Measurements from ENCODE around the gene HOXA2. TPM values are rescaled to one million over a fixed set of nuclear protein-coding genes. Genes with fewer than 3 reads are reported as not detected.

HOXA2 gene
- total and polyA plus RNA-seq, 2 of the 8 experiments (the other 6 are each of a cell fraction or from before 2014, with no cell fraction given), result not detected

GRCh38 chr7:27101957-27102580, 414 bp downstream of the HOXA2 start:
- Histone ChIP-seq H3K4ac (replicated peaks; ENCODE audit: insufficient read length, low read depth, low read length) (no peak overlapping the region), H3K18ac (ENCODE audit: extremely low read depth, low read length) (no peak overlapping the region), H4K8ac (ENCODE audit: extremely low read depth, insufficient read depth, low read length) (no peak overlapping the region), H2BK120ac (replicated peaks; ENCODE audit: low read depth, low read length) (no peak overlapping the region), H3K36me3 (ENCODE audit: control insufficient read depth in 2 of 4, insufficient read depth in 4 of 4, low read length in 3 of 4) (peaks cover 0 to 11% (median 0%) of the 10 kb centered on the region in 4 experiments; a peak in 1 of 8 replicates), H3K9me3 (ENCODE audit: insufficient read depth in 2 of 2, low read depth in 1 of 2, low read length in 1 of 2) (no peaks in the 10 kb centered on the region), H2AFZ (ENCODE audit: low read length) (no peak overlapping the region), H3K23ac (ENCODE audit: insufficient read length) (no peak overlapping the region), H3K4me1 (replicated peaks in 1 of 4; ENCODE audit: control insufficient read depth in 3 of 4, insufficient read depth in 4 of 4, low read length in 3 of 4) (peaks cover 0 to 19% (median 14%) of the 10 kb centered on the region in 4 experiments; a peak in 6 of 7 replicates), H2BK12ac (ENCODE audit: low read depth, low read length) (0 out of 2 replicates have a peak overlapping the region, but pooled peaks have one; percentile 17), H3K4me2 (ENCODE audit: insufficient read depth in 1 of 2, low read depth in 2 of 2, low read length in 2 of 2) (peak overlapping the region in 1 of 2 experiments; percentile 69; a peak in 1 of 4 replicates), H2BK5ac (ENCODE audit: low read depth, low read length) (no peak overlapping the region), H3K27me3 (replicated peaks in 1 of 4; ENCODE audit: control insufficient read depth in 3 of 4, extremely low read depth in 1 of 4, insufficient read depth in 3 of 4, low read length in 3 of 4) (peaks cover 94 to 100% (median 98%) of the 10 kb centered on the region in 4 experiments), H2BK15ac (ENCODE audit: low read length) (no peak overlapping the region), H4K91ac (replicated peaks; ENCODE audit: insufficient read length, low read length) (no peak overlapping the region), H3K27ac (ENCODE audit: low read depth, low read length) (no peak overlapping the region), H3K14ac (ENCODE audit: insufficient read length) (no peak overlapping the region), H3K79me2 (ENCODE audit: control insufficient read depth in 1 of 2, insufficient read depth in 2 of 2, low read length in 2 of 2) (no peaks in the 10 kb centered on the region), H4K20me1 (replicated peaks in 1 of 2; ENCODE audit: control insufficient read depth in 1 of 2, insufficient read depth in 2 of 2, low read length in 2 of 2) (peaks cover 20 to 38% of the 10 kb centered on the region in 2 experiments), H3K4me3 (ENCODE audit: extremely low read depth in 1 of 4, insufficient read depth in 2 of 4, low read depth in 3 of 4, low read length in 4 of 4) (no peak overlapping the region), H3K56ac (replicated peaks; ENCODE audit: insufficient read length, low read depth, low read length) (no peak overlapping the region), H4K5ac (ENCODE audit: insufficient read length, low read depth, low read length) (no peak overlapping the region), H2AK5ac (ENCODE audit: low read depth, low read length) (no peak overlapping the region), H3K9ac (replicated peaks in 1 of 4; ENCODE audit: extremely low read depth in 1 of 4, low read depth in 3 of 4, low read length in 3 of 4) (no peak overlapping the region), H3K23me2 (ENCODE audit: low read depth, low read length) (0 out of 2 replicates have a peak, but pooled peaks cover 1% of the 10 kb centered on the region), H2BK20ac (ENCODE audit: low read length) (no peak overlapping the region), H3K79me1 (ENCODE audit: low read depth, low read length) (no peaks in the 10 kb centered on the region)
- DNase-seq (ENCODE audit: low read depth in 1 of 2, low spot score in 2 of 2) (no peak), FAIRE-seq (no peak)
- ChIA-PET CTCF (ENCODE audit: partially characterized antibody) (interaction anchor here (1.1 to 12.1 kb wide), 3 partner anchors 10 to 43 kb away, joined by 3 to 123 read pairs (median 4); partner anchors contain the start of genes HOXA5 and HOXA6), POLR2A (ENCODE audit: partially characterized antibody) (interaction anchor here (1.2 kb wide), 1 partner anchor 11 kb away, joined by 3 read pairs; no protein-coding TSS in a partner anchor)
- WGBS, 2 experiments (ENCODE audit: extremely low coverage in 1 of 2, insufficient coverage in 1 of 2, insufficient read length in 1 of 2, insufficient replicate concordance in 2 of 2, low coverage in 1 of 2, low lambda C conversion rate in 2 of 2, missing lambda C conversion rate in 1 of 2), result 5% methylated on average over 27 of the region's 39 CpGs; no CpG with 5 or more reads in 1 of the 2 experiments
- TF ChIP-seq CREB1 (IDR thresholded peaks at IDR 0.05) (no peak), BACH1 (IDR thresholded peaks at IDR 0.05; ENCODE audit: low read length) (no peak), CBX8 (IDR thresholded peaks at IDR 0.05; ENCODE audit: borderline replicate concordance, low read depth, low read length) (peak; percentile 62; the same call in 1 of the 2 replicates), EZH2 (IDR thresholded peaks at IDR 0.05; ENCODE audit: low read depth, low read length, severe bottlenecking) (peak; percentile 47), SUZ12 (IDR thresholded peaks at IDR 0.05; ENCODE audit: low read length) (peak; percentile 34), RNF2 (IDR thresholded peaks at IDR 0.05; ENCODE audit: borderline replicate concordance, low read depth, low read length, missing control alignments, poor library complexity, severe bottlenecking) (peak; percentile 85), BRCA1 (IDR thresholded peaks at IDR 0.05; ENCODE audit: low read depth, low read length) (no peak)
